Calu3 (cell line): ENCODE data around the gene GMFB. TPM values are rescaled to one million over a fixed set of nuclear protein-coding genes. Genes with fewer than 3 reads are reported as not detected.
A peak's percentile ranks its signal among the peaks of the same experiment; 100 is the strongest.

ENCODE experiments used
- BruUV-seq: library from RNA; stranded (reverse); fragments of 400-500 nt; replicated peaks from 2 replicates; lab custom pipeline; 2021; lab: Mats Ljungman, UMichigan
- CTCF ChIA-PET: fragments of 300-600 bp; sonication (Branson Sonifier 250); formaldehyde crosslinking; loops from one replicate; lab custom pipeline; 2022; ENCODE audit warnings: antibody characterized with exemption; lab: Charles Lee
- DNase-seq: peaks from one replicate; pipeline ENCODE4 v3.0.0; 2022
- H3K27ac Mint-ChIP-seq: one replicate; pipeline ENCODE4 v1.8.0; 2022; ENCODE audit warnings: mixed read lengths; ENCODE audit not compliant: unreplicated experiment
- H3K27me3 Mint-ChIP-seq: one replicate; pipeline ENCODE4 v1.8.0; 2022; ENCODE audit warnings: mixed read lengths; ENCODE audit not compliant: unreplicated experiment
- H3K36me3 Mint-ChIP-seq: one replicate; pipeline ENCODE4 v1.8.0; 2022; ENCODE audit warnings: mild to moderate bottlenecking, moderate library complexity, mixed read lengths; ENCODE audit not compliant: insufficient read depth, unreplicated experiment
- H3K4me1 Mint-ChIP-seq: one replicate; pipeline ENCODE4 v1.8.0; 2022; ENCODE audit warnings: mild to moderate bottlenecking, low read depth, mixed read lengths; ENCODE audit not compliant: unreplicated experiment
- H3K4me3 Mint-ChIP-seq: one replicate; pipeline ENCODE4 v1.8.0; 2022; ENCODE audit warnings: mild to moderate bottlenecking, low read depth, moderate library complexity, mixed read lengths; ENCODE audit not compliant: unreplicated experiment
- H3K9me3 Mint-ChIP-seq: one replicate; pipeline ENCODE4 v1.8.0; 2022; ENCODE audit warnings: low read depth, mixed read lengths; ENCODE audit not compliant: unreplicated experiment
- intact Hi-C: fragments of 100-400 bp; cut with micrococcal nuclease; formaldehyde crosslinking; loops from one replicate; pipeline ENCODE4 v1.10.0; 2022; ENCODE audit not compliant: unreplicated experiment
- total RNA-seq: library from RNA; stranded (reverse); gene quantifications from 2 replicates; pipeline ENCODE4 v1.2.3, GENCODE V29; 2022
- TF ChIP-seq, protein P1 (sequence below): fragments of 200-600 bp; IDR thresholded peaks from one replicate; pipeline ENCODE4 v1.8.0; 2022; ENCODE audit warnings: antibody characterized with exemption; ENCODE audit not compliant: unreplicated experiment

GMFB gene
- total RNA-seq, 1 experiment from 2014 or later, result 39.2 TPM

- BruUV-seq, result no TSS peak
- no peak for DNase-seq
- Mint-ChIP-seq H3K9me3 (peaks cover 5% of the 10 kb centered on the region), H3K27ac (no peak overlapping the region), H3K4me3 (no peak overlapping the region), H3K36me3 (no peaks in the 10 kb centered on the region), H3K4me1 (peaks cover 14% of the 10 kb centered on the region), H3K27me3 (no peaks in the 10 kb centered on the region)
- TF ChIP-seq, protein P1, sequence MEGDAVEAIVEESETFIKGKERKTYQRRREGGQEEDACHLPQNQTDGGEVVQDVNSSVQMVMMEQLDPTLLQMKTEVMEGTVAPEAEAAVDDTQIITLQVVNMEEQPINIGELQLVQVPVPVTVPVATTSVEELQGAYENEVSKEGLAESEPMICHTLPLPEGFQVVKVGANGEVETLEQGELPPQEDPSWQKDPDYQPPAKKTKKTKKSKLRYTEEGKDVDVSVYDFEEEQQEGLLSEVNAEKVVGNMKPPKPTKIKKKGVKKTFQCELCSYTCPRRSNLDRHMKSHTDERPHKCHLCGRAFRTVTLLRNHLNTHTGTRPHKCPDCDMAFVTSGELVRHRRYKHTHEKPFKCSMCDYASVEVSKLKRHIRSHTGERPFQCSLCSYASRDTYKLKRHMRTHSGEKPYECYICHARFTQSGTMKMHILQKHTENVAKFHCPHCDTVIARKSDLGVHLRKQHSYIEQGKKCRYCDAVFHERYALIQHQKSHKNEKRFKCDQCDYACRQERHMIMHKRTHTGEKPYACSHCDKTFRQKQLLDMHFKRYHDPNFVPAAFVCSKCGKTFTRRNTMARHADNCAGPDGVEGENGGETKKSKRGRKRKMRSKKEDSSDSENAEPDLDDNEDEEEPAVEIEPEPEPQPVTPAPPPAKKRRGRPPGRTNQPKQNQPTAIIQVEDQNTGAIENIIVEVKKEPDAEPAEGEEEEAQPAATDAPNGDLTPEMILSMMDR, result no peak
- intact Hi-C loops, result no loop called here
- CTCF ChIA-PET, result no interaction called here
Observed at GRCh38 chr14:54515670-54516069, 26.9 kb upstream of the GMFB start.

DNA sequence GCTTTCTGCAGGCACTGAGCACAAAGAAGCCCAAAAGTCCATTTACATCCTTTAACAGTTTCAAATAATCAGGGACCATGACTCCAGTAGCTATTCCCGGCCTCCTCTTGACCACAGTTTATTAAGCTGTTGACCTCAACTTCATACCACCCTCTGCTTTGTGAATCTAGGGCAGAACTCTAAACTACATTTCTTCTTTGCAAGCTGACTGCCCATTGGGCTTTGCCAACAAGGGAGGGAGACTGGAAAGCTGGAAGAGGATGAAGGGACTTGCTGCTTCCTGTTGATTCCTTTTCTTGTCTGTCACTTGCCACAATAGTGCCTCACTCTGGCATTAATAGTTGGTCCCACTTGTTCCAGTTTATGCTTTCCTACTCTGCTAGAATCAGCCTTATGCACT, 23.6 kb upstream of the GMFB start:
- no peak overlapping the region for H3K4me3 Mint-ChIP-seq

DNA sequence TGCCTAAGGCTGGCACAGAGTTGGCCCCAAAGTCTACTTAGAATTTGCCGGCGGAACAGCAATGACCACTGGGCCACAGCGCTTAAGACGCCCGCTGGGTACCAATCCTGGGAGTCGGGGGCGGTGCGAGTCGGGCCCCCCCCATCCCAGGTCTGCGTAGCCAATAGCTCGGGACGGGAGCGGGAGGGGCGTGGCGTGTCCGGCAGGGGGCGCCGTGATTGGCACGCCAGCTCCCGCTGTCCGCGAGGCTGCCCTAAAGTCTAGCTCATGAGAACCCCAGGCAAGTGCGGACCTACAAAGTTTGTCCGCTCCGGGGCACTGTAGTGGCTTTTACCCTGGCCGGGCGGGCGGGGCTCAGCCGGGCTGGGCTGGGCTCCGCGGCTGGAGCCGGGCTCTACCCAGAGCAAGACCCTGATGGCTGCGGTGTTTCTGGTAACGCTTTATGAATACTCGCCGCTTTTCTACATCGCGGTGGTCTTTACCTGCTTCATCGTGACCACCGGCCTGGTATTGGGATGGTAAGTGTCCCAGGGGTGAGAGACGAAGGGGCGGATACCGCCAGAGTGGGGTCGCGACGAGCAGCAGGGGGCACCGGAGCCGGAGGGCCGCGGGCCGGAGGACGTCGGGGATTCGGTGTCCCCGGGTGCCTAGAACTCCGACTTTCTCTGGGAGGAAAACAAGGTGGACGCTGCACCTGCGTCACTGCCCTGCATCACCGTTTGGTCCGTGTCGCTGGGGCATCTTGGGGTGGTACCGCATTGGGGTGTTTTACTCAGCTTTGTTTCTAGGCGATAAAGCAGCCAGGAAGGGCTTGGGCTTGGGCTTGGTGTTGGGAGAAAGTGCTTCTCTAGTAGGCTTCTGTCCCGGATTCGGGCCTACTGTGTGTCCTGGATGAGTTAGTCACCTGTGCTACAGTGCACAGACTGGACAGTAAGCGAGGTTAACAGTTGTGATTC, 21.0 kb upstream of the GMFB start, which contains the start of gene CGRRF1:
TSS of gene CGRRF1 (plus strand) at position 361 of the 956 bp plus-strand sequence. CDS start at position 415, 54 bp downstream.
- TF ChIP-seq, protein P1, result peak; percentile 65
- H3K36me3 Mint-ChIP-seq, result peaks cover 13% of the 10 kb centered on the region
- H3K4me1 Mint-ChIP-seq, result peaks cover 18% of the 10 kb centered on the region
- peak within 1 kb of the TSS; percentile 52 for H3K27ac Mint-ChIP-seq
- H3K27me3 Mint-ChIP-seq, result no peaks in the 10 kb centered on the region
- no peaks in the 10 kb centered on the region for H3K9me3 Mint-ChIP-seq
- intact Hi-C loops, result loop anchor here (5.0 kb wide), 1 partner anchor 262 kb away; no protein-coding TSS in a partner anchor
- no TSS peak for BruUV-seq
- CTCF ChIA-PET, result interaction anchor here (0.6 to 1.5 kb wide), 10 partner anchors 15 to 374 kb away, joined by 3 to 9 read pairs (median 4); partner anchors contain the start of genes CDKN3, GMFB and SAMD4A
- H3K4me3 Mint-ChIP-seq, result peak within 1 kb of the TSS; percentile 98
- peak; percentile 99 for DNase-seq

More for the DNA sequence above, 23.6 kb upstream of the GMFB start:
- peaks cover 5% of the 10 kb centered on the region for H3K9me3 Mint-ChIP-seq
- no TSS peak for BruUV-seq
- no peaks in the 10 kb centered on the region for H3K27me3 Mint-ChIP-seq
- TF ChIP-seq, protein P1, result no peak
- no peak overlapping the region for H3K27ac Mint-ChIP-seq
- H3K4me1 Mint-ChIP-seq, result peaks cover 18% of the 10 kb centered on the region
- CTCF ChIA-PET, result no interaction called here
- intact Hi-C loops, result no loop called here
- DNase-seq, result no peak
- peaks cover 13% of the 10 kb centered on the region for H3K36me3 Mint-ChIP-seq

- Mint-ChIP-seq H3K9me3 (no peaks in the 10 kb centered on the region), H3K36me3 (no peaks in the 10 kb centered on the region), H3K27me3 (peaks cover 17% of the 10 kb centered on the region), H3K4me3 (no peak overlapping the region), H3K4me1 (peaks cover 3% of the 10 kb centered on the region), H3K27ac (no peak overlapping the region)
- intact Hi-C loops, result no loop called here
- TF ChIP-seq, protein P1, result no peak
- peak; percentile 25 for DNase-seq
- BruUV-seq, result no TSS peak
- CTCF ChIA-PET, result no interaction called here
Observed at GRCh38 chr14:54503486-54503885, 14.7 kb upstream of the GMFB start.
